HG03039 (cell line): ENCODE measurements around the gene RPS6KA3.
"Not testable (repeated sequence)": the region's sequence is repeated elsewhere in the genome, so short reads cannot be mapped to it uniquely, and the experiment has no call there.

ENCODE experiments used
- ATAC-seq: cut with Tn5 transposase; IDR thresholded peaks from one replicate; pipeline ENCODE4 v1.9.1; 2021; ENCODE audit warnings: mild to moderate bottlenecking, moderate library complexity; ENCODE audit not compliant: unreplicated experiment

The RPS6KA3 gene

GRCh38 chrX:20149326-20149725 is 117.4 kb downstream of the RPS6KA3 start:
- ATAC-seq = no peak

GRCh38 chrX:20147561-20147960 is 119.1 kb downstream of the RPS6KA3 start:
- no peak for ATAC-seq

- ATAC-seq = no peak
Observed at GRCh38 chrX:20144491-20144890, 122.2 kb downstream of the RPS6KA3 start.

GRCh38 chrX:20143561-20143960 is 123.1 kb downstream of the RPS6KA3 start:
- no peak for ATAC-seq

- ATAC-seq = no peak
Observed at GRCh38 chrX:20143111-20143510, 123.6 kb downstream of the RPS6KA3 start.

GRCh38 chrX:20141281-20142220 is 125.2 kb downstream of the RPS6KA3 start, which contains the start of gene EIF1AX:
Gene EIF1AX (minus strand): TSS chrX:20141838. CDS start chrX:20141640, 198 bp downstream.
- ATAC-seq = peak; percentile 98

- no peak for ATAC-seq
Observed at GRCh38 chrX:20140420-20140819, 126.3 kb downstream of the RPS6KA3 start.

- no peak for ATAC-seq
Observed at GRCh38 chrX:20139966-20140365, 126.7 kb downstream of the RPS6KA3 start.

GRCh38 chrX:20135944-20136343 is 130.8 kb downstream of the RPS6KA3 start:
- ATAC-seq = no peak

- no peak for ATAC-seq
Observed at GRCh38 chrX:20132666-20133065, 134.0 kb downstream of the RPS6KA3 start.

GRCh38 chrX:20130357-20130756 is 136.4 kb downstream of the RPS6KA3 start:
- no peak for ATAC-seq

GRCh38 chrX:20129547-20129946 is 137.2 kb downstream of the RPS6KA3 start:
- no peak for ATAC-seq

GRCh38 chrX:20128670-20129069 is 138.0 kb downstream of the RPS6KA3 start:
- ATAC-seq = no peak

GRCh38 chrX:20127440-20127839 is 139.3 kb downstream of the RPS6KA3 start:
- not testable (repeated sequence) for ATAC-seq

- not testable (repeated sequence) for ATAC-seq
Observed at GRCh38 chrX:20126833-20127232, 139.9 kb downstream of the RPS6KA3 start.

- no peak for ATAC-seq
Observed at GRCh38 chrX:20124964-20125363, 141.7 kb downstream of the RPS6KA3 start.

- ATAC-seq = no peak
Observed at GRCh38 chrX:20118065-20118824, 148.5 kb downstream of the RPS6KA3 start.

- no peak for ATAC-seq
Observed at GRCh38 chrX:20116577-20117240, 150.0 kb downstream of the RPS6KA3 start, which contains the start of gene MAP7D2. Gene MAP7D2 (minus strand): TSS chrX:20116907. CDS start chrX:20116879, 28 bp downstream.

- no peak for ATAC-seq
Observed at GRCh38 chrX:20116087-20116576, 150.6 kb downstream of the RPS6KA3 start.

GRCh38 chrX:20112022-20112774 is 154.5 kb downstream of the RPS6KA3 start:
- ATAC-seq = no peak
